Naive B cell (primary cell): ENCODE data around the gene LIME1. TPM values are rescaled to one million over a fixed set of nuclear protein-coding genes. Genes with fewer than 3 reads are reported as not detected.

Source experiments
- ATAC-seq, 2 donors: fragments of 150-1000 bp; cut with Tn5 transposase; 2 replicates each; pipeline ENCODE4 v1.10.0; 2021; ENCODE audit warnings: low read depth in 2 of 2, mild to moderate bottlenecking in 2 of 2, moderate library complexity in 2 of 2
- DNase-seq: peaks from one replicate; pipeline ENCODE4 v3.0.0; 2022
- H3K27ac Mint-ChIP-seq, 6 donors: one replicate each; pipeline ENCODE4 v1.8.0; 2020 to 2022; ENCODE audit warnings: mild to moderate bottlenecking in 6 of 6, mixed read lengths in 6 of 6, moderate library complexity in 5 of 6, inconsistent platforms in 2 of 6
- H3K27me3 Mint-ChIP-seq, 3 donors: one replicate each; pipeline ENCODE4 v1.8.0; 2021 to 2022; ENCODE audit warnings: mixed read lengths in 3 of 3, mild to moderate bottlenecking in 1 of 3
- H3K36me3 Mint-ChIP-seq, 2 donors: one replicate each; pipeline ENCODE4 v1.8.0; 2020 to 2022; ENCODE audit warnings: mixed read lengths in 2 of 2, inconsistent platforms in 1 of 2, mild to moderate bottlenecking in 1 of 2
- H3K4me1 Mint-ChIP-seq, 3 donors: one replicate each; pipeline ENCODE4 v1.8.0; 2020 to 2022; ENCODE audit warnings: mixed read lengths in 3 of 3, inconsistent platforms in 1 of 3, mild to moderate bottlenecking in 1 of 3, moderate library complexity in 1 of 3
- H3K4me3 Mint-ChIP-seq, 8 donors: one replicate each; pipeline ENCODE4 v1.8.0; 2020 to 2022; ENCODE audit warnings: mild to moderate bottlenecking in 8 of 8, mixed read lengths in 8 of 8, moderate library complexity in 8 of 8, inconsistent platforms in 2 of 8
- H3K9me3 Mint-ChIP-seq, 7 donors: one replicate each; pipeline ENCODE4 v1.8.0; 2020 to 2022; ENCODE audit warnings: mixed read lengths in 7 of 7, mild to moderate bottlenecking in 5 of 7, inconsistent platforms in 2 of 7, moderate library complexity in 1 of 7
- polyA plus RNA-seq, 6 donors: library from polyadenylated mRNA; unstranded; fragments of 300-500 nt; fragmentation: Illumina TruSeq; gene quantifications; one replicate each; pipeline ENCODE4 v1.2.3, GENCODE V29; 2021; ENCODE audit warnings: low read depth in 6 of 6

Gene LIME1
- polyA plus RNA-seq, 6 donors from 2014 or later: 4.9 to 19.0 (median 8.8) TPM

GRCh38 chr20:63693733-63694583, 42.5 kb upstream of the LIME1 start:
- Mint-ChIP-seq H3K4me1 (peaks cover 5 to 18% (median 11%) of the 10 kb centered on the region in 3 donors), H3K27me3 (no peaks in the 10 kb centered on the region), H3K4me3 (peak overlapping the region in 1 of 8 donors; percentile 66), H3K27ac (no peak overlapping the region), H3K36me3 (no peaks in the 10 kb centered on the region), H3K9me3 (no peaks in the 10 kb centered on the region)
- ATAC-seq (no peak), DNase-seq (no peak)

- Mint-ChIP-seq H3K27me3 (no peaks in the 10 kb centered on the region), H3K36me3 (no peaks in the 10 kb centered on the region), H3K4me3 (no peak overlapping the region), H3K9me3 (no peaks in the 10 kb centered on the region), H3K27ac (no peak overlapping the region), H3K4me1 (peaks cover 5 to 18% (median 11%) of the 10 kb centered on the region in 3 donors)
- DNase-seq: no peak
- ATAC-seq: no peak
Observed at GRCh38 chr20:63694584-63695423, 41.7 kb upstream of the LIME1 start.

GRCh38 chr20:63695424-63696305, 40.8 kb upstream of the LIME1 start:
- DNase-seq (no peak), ATAC-seq (no peak)
- H3K36me3 Mint-ChIP-seq: no peaks in the 10 kb centered on the region
- H3K4me1 Mint-ChIP-seq: peaks cover 5 to 18% (median 11%) of the 10 kb centered on the region in 3 donors
- peak overlapping the region in 3 of 8 donors; percentile 33 to 51 (median 33) for H3K4me3 Mint-ChIP-seq
- no peaks in the 10 kb centered on the region for H3K27me3 Mint-ChIP-seq
- no peaks in the 10 kb centered on the region for H3K9me3 Mint-ChIP-seq
- H3K27ac Mint-ChIP-seq: peak overlapping the region in 3 of 6 donors; percentile 41 to 80 (median 57)

GRCh38 chr20:63696306-63696627, 40.2 kb upstream of the LIME1 start:
- DNase-seq: peak; percentile 40
- no peaks in the 10 kb centered on the region for H3K36me3 Mint-ChIP-seq
- no peaks in the 10 kb centered on the region for H3K27me3 Mint-ChIP-seq
- peak overlapping the region in 4 of 8 donors; percentile 32 to 56 (median 42) for H3K4me3 Mint-ChIP-seq
- peak overlapping the region in 2 of 6 donors; percentile 57 to 80 for H3K27ac Mint-ChIP-seq
- H3K4me1 Mint-ChIP-seq: peaks cover 5 to 18% (median 10%) of the 10 kb centered on the region in 3 donors
- peak; percentile 83 to 88 for ATAC-seq
- no peaks in the 10 kb centered on the region for H3K9me3 Mint-ChIP-seq

GRCh38 chr20:63696628-63697356, 39.7 kb upstream of the LIME1 start, which contains the start of gene TNFRSF6B:
Gene TNFRSF6B (plus strand): TSS chr20:63696652. CDS start chr20:63696768, 116 bp downstream.
- Mint-ChIP-seq H3K27me3 (no peaks in the 10 kb centered on the region), H3K4me3 (peak within 1 kb of the TSS in 6 of 8 donors; percentile 41 to 63 (median 54)), H3K4me1 (peaks cover 5 to 13% (median 6%) of the 10 kb centered on the region in 3 donors), H3K9me3 (no peaks in the 10 kb centered on the region), H3K27ac (peak within 1 kb of the TSS in 4 of 6 donors; percentile 29 to 80 (median 49)), H3K36me3 (no peaks in the 10 kb centered on the region)
- no peak for DNase-seq
- ATAC-seq: peak; percentile 9 to 17

GRCh38 chr20:63697357-63697867, 39.1 kb upstream of the LIME1 start:
- no peaks in the 10 kb centered on the region for H3K9me3 Mint-ChIP-seq
- peak overlapping the region in 1 of 6 donors; percentile 29 for H3K27ac Mint-ChIP-seq
- no peaks in the 10 kb centered on the region for H3K27me3 Mint-ChIP-seq
- H3K4me3 Mint-ChIP-seq: peak overlapping the region in 5 of 8 donors; percentile 9 to 63 (median 53)
- no peaks in the 10 kb centered on the region for H3K36me3 Mint-ChIP-seq
- no peak for ATAC-seq
- peaks cover 5 to 13% (median 6%) of the 10 kb centered on the region in 3 donors for H3K4me1 Mint-ChIP-seq
- DNase-seq: no peak

GRCh38 chr20:63697868-63698545, 38.5 kb upstream of the LIME1 start:
- Mint-ChIP-seq H3K36me3 (no peaks in the 10 kb centered on the region), H3K4me1 (peaks cover 5 to 13% (median 6%) of the 10 kb centered on the region in 3 donors), H3K9me3 (no peaks in the 10 kb centered on the region), H3K4me3 (peak overlapping the region in 3 of 8 donors; percentile 9 to 53 (median 15)), H3K27ac (no peak overlapping the region), H3K27me3 (no peaks in the 10 kb centered on the region)
- no peak for DNase-seq
- no peak for ATAC-seq

GRCh38 chr20:63698739-63699465, 37.6 kb upstream of the LIME1 start:
- no peak for DNase-seq
- peaks cover 5 to 13% (median 6%) of the 10 kb centered on the region in 3 donors for H3K4me1 Mint-ChIP-seq
- H3K4me3 Mint-ChIP-seq: no peak overlapping the region
- no peak overlapping the region for H3K27ac Mint-ChIP-seq
- ATAC-seq: no peak
- H3K27me3 Mint-ChIP-seq: no peaks in the 10 kb centered on the region
- no peaks in the 10 kb centered on the region for H3K36me3 Mint-ChIP-seq
- no peaks in the 10 kb centered on the region for H3K9me3 Mint-ChIP-seq

- no peak for DNase-seq
- no peak overlapping the region for H3K27ac Mint-ChIP-seq
- ATAC-seq: no peak
Observed at GRCh38 chr20:63699466-63700198, 36.8 kb upstream of the LIME1 start.

GRCh38 chr20:63700199-63701050, 36.0 kb upstream of the LIME1 start:
- H3K36me3 Mint-ChIP-seq: peaks cover 0 to 6% of the 10 kb centered on the region in 2 donors
- ATAC-seq: no peak
- no peak for DNase-seq
- no peak overlapping the region for H3K4me3 Mint-ChIP-seq
- H3K4me1 Mint-ChIP-seq: peaks cover 8 to 19% (median 10%) of the 10 kb centered on the region in 3 donors
- no peaks in the 10 kb centered on the region for H3K9me3 Mint-ChIP-seq
- H3K27me3 Mint-ChIP-seq: no peaks in the 10 kb centered on the region
- H3K27ac Mint-ChIP-seq: no peak overlapping the region

More at GRCh38 chr20:63699466-63700198, 36.8 kb upstream of the LIME1 start:
- no peaks in the 10 kb centered on the region for H3K9me3 Mint-ChIP-seq
- H3K4me3 Mint-ChIP-seq: no peak overlapping the region
- peaks cover 5 to 13% (median 6%) of the 10 kb centered on the region in 3 donors for H3K4me1 Mint-ChIP-seq
- no peaks in the 10 kb centered on the region for H3K27me3 Mint-ChIP-seq
- H3K36me3 Mint-ChIP-seq: peaks cover 0 to under 1% of the 10 kb centered on the region in 2 donors
